Measurements from ENCODE around the gene TDP2. TPM values are rescaled to one million over a fixed set of nuclear protein-coding genes. Genes with fewer than 3 reads are reported as not detected.

TDP2 gene
- total RNA-seq, 3 donors from 2014 or later = 31.5 to 40.6 (median 37.2) TPM

DNA sequence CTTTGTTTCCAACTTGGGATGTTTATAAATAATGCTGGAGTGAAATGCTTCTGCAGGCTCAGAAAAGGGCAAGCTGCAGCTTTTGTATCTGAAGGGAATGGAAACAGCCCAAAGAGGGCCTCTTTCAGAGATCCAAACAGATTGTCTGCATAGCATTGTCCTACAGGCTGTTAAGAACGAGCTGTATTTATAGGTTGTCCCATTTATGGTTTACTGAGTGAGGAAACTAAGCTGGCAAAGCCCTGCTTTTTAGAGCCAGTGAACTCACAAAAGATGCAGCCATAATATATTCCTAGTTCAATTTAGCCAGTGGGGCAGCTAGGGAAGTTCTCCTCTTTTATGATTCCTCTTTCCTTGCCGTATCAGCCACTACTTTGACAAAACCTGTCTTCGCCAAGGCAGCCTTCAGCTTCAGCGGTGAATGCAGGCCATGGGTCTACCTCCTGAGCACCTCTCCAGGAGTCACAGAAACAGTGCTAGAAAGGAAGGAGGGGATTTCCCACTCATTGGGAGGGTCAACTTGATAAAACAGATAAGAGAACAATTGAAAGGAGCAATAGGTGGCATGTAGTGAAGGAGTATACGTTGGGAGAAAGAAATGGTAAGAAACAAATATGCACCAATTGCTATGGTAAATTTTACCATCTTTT lies 35.7 kb downstream of the TDP2 start:
- Histone ChIP-seq H3K27ac (no peak overlapping the region), H3K4me1 (no peaks in the 10 kb centered on the region), H3K4me3 (no peak overlapping the region), H3K9me3 (no peaks in the 10 kb centered on the region), H3K36me3 (no peaks in the 10 kb centered on the region), H3K27me3 (no peaks in the 10 kb centered on the region)
- no peak for DNase-seq (ENCODE audit: low spot score in 2 of 2)
- TF ChIP-seq, protein P1, sequence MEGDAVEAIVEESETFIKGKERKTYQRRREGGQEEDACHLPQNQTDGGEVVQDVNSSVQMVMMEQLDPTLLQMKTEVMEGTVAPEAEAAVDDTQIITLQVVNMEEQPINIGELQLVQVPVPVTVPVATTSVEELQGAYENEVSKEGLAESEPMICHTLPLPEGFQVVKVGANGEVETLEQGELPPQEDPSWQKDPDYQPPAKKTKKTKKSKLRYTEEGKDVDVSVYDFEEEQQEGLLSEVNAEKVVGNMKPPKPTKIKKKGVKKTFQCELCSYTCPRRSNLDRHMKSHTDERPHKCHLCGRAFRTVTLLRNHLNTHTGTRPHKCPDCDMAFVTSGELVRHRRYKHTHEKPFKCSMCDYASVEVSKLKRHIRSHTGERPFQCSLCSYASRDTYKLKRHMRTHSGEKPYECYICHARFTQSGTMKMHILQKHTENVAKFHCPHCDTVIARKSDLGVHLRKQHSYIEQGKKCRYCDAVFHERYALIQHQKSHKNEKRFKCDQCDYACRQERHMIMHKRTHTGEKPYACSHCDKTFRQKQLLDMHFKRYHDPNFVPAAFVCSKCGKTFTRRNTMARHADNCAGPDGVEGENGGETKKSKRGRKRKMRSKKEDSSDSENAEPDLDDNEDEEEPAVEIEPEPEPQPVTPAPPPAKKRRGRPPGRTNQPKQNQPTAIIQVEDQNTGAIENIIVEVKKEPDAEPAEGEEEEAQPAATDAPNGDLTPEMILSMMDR (IDR thresholded peaks at IDR 0.05) = no peak
- TF ChIP-seq POLR2A (IDR thresholded peaks at IDR 0.05) (no peak), POLR2AphosphoS5 (IDR thresholded peaks at IDR 0.05) (no peak)
- intact Hi-C loops (cut with DNase I; ENCODE audit: low total_unique reads) = no loop called here

DNA sequence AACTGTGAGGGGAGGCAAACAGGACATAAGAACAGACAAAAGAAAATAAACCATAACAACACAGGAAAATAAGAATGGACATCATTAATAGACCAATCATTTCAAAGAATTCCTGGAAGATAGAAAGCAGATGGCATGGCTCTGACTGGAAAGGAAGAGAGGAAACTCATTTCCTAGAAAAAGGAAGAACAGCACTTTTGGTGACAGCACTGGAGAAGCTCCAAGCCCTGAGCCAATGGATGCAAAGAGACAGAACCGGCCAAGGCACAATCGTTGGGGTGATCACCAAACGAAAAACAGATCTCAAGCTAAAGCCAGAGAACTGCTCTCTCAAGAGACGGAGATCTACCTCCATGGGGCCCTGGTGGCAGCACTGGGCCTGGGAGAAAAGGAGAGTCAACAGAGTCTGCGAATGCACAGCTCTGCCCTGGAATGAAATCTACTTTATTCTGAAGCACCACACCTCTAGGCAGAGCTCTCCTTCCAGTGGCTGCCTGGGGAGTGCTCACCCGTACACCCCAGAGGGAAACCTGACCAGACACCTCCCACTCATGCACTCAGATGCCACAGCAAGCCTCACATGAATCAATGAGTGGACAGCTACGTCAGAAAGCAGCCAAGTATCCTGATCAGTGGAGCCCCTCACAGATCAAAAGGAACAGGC lies 44.9 kb downstream of the TDP2 start:
- no peak overlapping the region for H3K27ac ChIP-seq
- intact Hi-C loops (cut with DNase I; ENCODE audit: low total_unique reads) = no loop called here
- H3K4me1 ChIP-seq = no peaks in the 10 kb centered on the region
- DNase-seq (ENCODE audit: low spot score in 2 of 2) = no peak
- no peaks in the 10 kb centered on the region for H3K27me3 ChIP-seq
- H3K9me3 ChIP-seq = no peaks in the 10 kb centered on the region
- H3K4me3 ChIP-seq = no peak overlapping the region
- no peak for TF ChIP-seq POLR2A (IDR thresholded peaks at IDR 0.05)
- TF ChIP-seq, protein P1 (IDR thresholded peaks at IDR 0.05) = no peak
- no peak for TF ChIP-seq POLR2AphosphoS5 (IDR thresholded peaks at IDR 0.05)
- no peaks in the 10 kb centered on the region for H3K36me3 ChIP-seq

DNA sequence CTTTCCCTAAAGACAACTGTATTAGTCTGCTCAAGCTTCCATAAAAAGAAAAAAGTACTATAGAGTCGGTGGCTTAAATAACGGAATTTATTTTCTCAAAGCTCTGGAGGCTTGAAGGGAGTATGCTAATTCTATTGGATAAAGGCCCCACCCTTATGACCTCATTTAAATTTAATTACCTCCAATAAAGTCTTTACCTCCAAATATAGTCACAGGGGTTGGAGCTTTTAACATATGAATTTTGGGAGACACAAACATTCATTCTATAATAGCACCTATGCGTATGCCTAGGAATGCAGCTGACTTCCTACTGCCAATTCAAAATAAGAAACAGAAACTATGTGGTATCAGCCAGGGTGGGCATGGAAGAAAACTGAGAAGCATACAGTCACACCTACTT lies 46.1 kb downstream of the TDP2 start:
- no peak for TF ChIP-seq POLR2AphosphoS5 (IDR thresholded peaks at IDR 0.05)
- no peak for TF ChIP-seq POLR2A (IDR thresholded peaks at IDR 0.05)
- TF ChIP-seq, protein P1 (IDR thresholded peaks at IDR 0.05) = no peak
- intact Hi-C loops (cut with DNase I; ENCODE audit: low total_unique reads) = no loop called here

DNA sequence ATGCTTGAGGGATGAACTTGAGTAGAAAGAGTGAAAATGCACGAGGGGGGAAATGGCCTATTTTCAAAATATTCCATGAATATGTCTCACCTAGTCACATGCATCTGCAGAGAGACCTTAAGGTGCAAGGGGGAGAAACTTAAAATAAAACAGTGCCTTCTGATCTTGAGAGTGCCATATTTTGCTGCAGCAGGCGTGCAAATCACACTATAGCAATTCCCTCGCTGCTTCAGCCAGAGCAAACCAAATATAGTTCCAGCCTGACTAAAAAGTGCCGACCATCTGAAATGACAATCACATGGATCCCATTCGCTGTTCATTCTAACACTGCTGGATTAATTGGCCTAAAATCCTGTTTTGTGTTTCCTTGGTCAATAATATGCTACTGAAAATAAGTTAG lies 47.0 kb downstream of the TDP2 start:
- H3K4me1 ChIP-seq = no peaks in the 10 kb centered on the region
- no peaks in the 10 kb centered on the region for H3K36me3 ChIP-seq
- intact Hi-C loops (cut with DNase I; ENCODE audit: low total_unique reads) = no loop called here
- no peaks in the 10 kb centered on the region for H3K9me3 ChIP-seq
- no peak for DNase-seq (ENCODE audit: low spot score in 2 of 2)
- TF ChIP-seq POLR2A (IDR thresholded peaks at IDR 0.05) = no peak
- no peak for TF ChIP-seq POLR2AphosphoS5 (IDR thresholded peaks at IDR 0.05)
- TF ChIP-seq, protein P1 (IDR thresholded peaks at IDR 0.05) = no peak
- H3K27me3 ChIP-seq = no peaks in the 10 kb centered on the region
- no peak overlapping the region for H3K4me3 ChIP-seq
- no peak overlapping the region for H3K27ac ChIP-seq

More for the DNA sequence above, 46.1 kb downstream of the TDP2 start:
- H3K4me1 ChIP-seq = no peaks in the 10 kb centered on the region
- no peaks in the 10 kb centered on the region for H3K9me3 ChIP-seq
- H3K27ac ChIP-seq = no peak overlapping the region
- DNase-seq (ENCODE audit: low spot score in 2 of 2) = no peak
- no peak overlapping the region for H3K4me3 ChIP-seq
- no peaks in the 10 kb centered on the region for H3K36me3 ChIP-seq
- no peaks in the 10 kb centered on the region for H3K27me3 ChIP-seq

DNA sequence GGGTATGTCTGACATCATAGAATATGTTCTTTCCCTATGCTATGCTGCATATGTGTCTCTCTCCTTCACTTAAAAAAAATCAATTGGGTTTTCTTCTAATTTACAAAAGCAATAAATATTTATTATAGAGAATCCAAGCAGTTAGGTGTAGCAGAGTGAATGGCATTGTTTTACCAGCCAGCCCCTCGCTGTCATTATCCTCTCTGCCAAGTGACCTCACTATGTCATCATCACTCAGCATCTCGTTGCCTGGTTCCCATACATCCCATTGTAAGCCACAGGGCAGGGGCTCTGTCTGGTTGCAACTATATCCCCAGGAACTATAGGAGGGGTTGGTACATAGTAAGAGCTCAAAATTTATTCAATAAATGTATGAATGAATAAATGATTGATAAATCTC lies 52.1 kb downstream of the TDP2 start:
- Histone ChIP-seq H3K9me3 (no peaks in the 10 kb centered on the region), H3K27me3 (no peaks in the 10 kb centered on the region), H3K36me3 (no peaks in the 10 kb centered on the region), H3K4me1 (no peaks in the 10 kb centered on the region), H3K4me3 (no peak overlapping the region), H3K27ac (no peak overlapping the region)
- DNase-seq (ENCODE audit: low spot score in 2 of 2) = no peak
- intact Hi-C loops (cut with DNase I; ENCODE audit: low total_unique reads) = no loop called here
- no peak for TF ChIP-seq POLR2AphosphoS5 (IDR thresholded peaks at IDR 0.05)
- TF ChIP-seq, protein P1 (IDR thresholded peaks at IDR 0.05) = no peak
- TF ChIP-seq POLR2A (IDR thresholded peaks at IDR 0.05) = no peak

All from breast epithelium (tissue), 4 donors.